HepG2 (cell line): Measurements from ENCODE around the gene PLXNA3. TPM values are rescaled to one million over a fixed set of nuclear protein-coding genes. Genes with fewer than 3 reads are reported as not detected.

ENCODE experiments used
- ATAC-seq: fragments of 200-7000 bp; cut with Tn5 transposase; 3 replicates; pipeline ENCODE4 v1.9.1; 2020; ENCODE audit warnings: mild to moderate bottlenecking, moderate library complexity
- BruUV-seq: library from RNA; stranded (reverse); fragments of 400-500 nt; replicated peaks from 2 replicates; lab custom pipeline; 2021; lab: Mats Ljungman, UMichigan
- CTCF ChIA-PET: fragments of 300-600 bp; formaldehyde crosslinking; extraction: SDS; loops from one replicate; lab custom pipeline; 2021; ENCODE audit warnings: low total read pairs, inconsistent platforms, low intra/inter-chr PET ratio; lab: Yijun Ruan, JAX
- POLR2A ChIA-PET: fragments of 350-600 bp; sonication (Branson Sonifier 250); formaldehyde crosslinking; loops from one replicate; lab custom pipeline; 2020; ENCODE audit warnings: antibody characterized with exemption, inconsistent platforms; lab: Yijun Ruan, JAX
- DNase-seq: peaks from one replicate; pipeline ENCODE4 v3.0.0-alpha.2; 2015; ENCODE audit warnings: low spot score
- FAIRE-seq: peaks from 3 replicates; lab custom pipeline; 2011; peaks lifted over from hg19 to GRCh38; lab: Jason Lieb, UNC
- H2AFZ ChIP-seq: one replicate; pipeline ENCODE4 v1.6.1; 2011; ENCODE audit warnings: low read length, inconsistent platforms
- H3K27ac ChIP-seq: fragments of 300-600 bp; 3 replicates; pipeline ENCODE4 v1.8.0; 2011; ENCODE audit warnings: mixed run types, mild to moderate bottlenecking, mixed read lengths, low read length, inconsistent platforms; ENCODE audit not compliant: insufficient read depth; ENCODE audit errors: extremely low read length
- H3K27me3 ChIP-seq, 2 experiments: fragments of 200-600 bp in 1 of 2; 2 replicates in 1 of 2; 3 replicates in 1 of 2; pipeline versions ENCODE4 v1.6.0 to v1.8.0; 2011; ENCODE audit warnings: low read length in 2 of 2, mild to moderate bottlenecking in 2 of 2, moderate library complexity in 2 of 2, inconsistent platforms in 1 of 2; ENCODE audit not compliant: insufficient read depth in 2 of 2, control insufficient read depth in 1 of 2
- H3K36me3 ChIP-seq, 2 experiments: fragments of 200-600 bp in 1 of 2; replicated peaks in 1 of 2; 2 replicates in 1 of 2; 3 replicates in 1 of 2; pipeline versions ENCODE4 v1.5.1 to v1.8.0; 2011; ENCODE audit warnings: low read length in 2 of 2, inconsistent platforms in 1 of 2; ENCODE audit not compliant: insufficient read depth in 2 of 2, control insufficient read depth in 1 of 2
- H3K4me1 ChIP-seq: 2 replicates; pipeline ENCODE4 v1.5.1; 2012; ENCODE audit warnings: low read length, inconsistent platforms; ENCODE audit not compliant: insufficient read depth
- H3K4me2 ChIP-seq: 2 replicates; pipeline ENCODE4 v1.6.0; 2011; ENCODE audit warnings: low read depth, low read length, inconsistent platforms
- H3K4me3 ChIP-seq, 3 experiments: fragments of 200-600 bp in 1 of 3; sonication (generic), shearing (Covaris generic) in 1 of 3; replicated peaks in 1 of 3; 2 replicates each; pipeline ENCODE4 v1.5.1; 2011 to 2016; ENCODE audit warnings: low read length in 3 of 3, inconsistent platforms in 2 of 3, low read depth in 2 of 3, mild to moderate bottlenecking in 2 of 3, control low read depth in 1 of 3, mixed read lengths in 1 of 3; ENCODE audit not compliant: insufficient read depth in 1 of 3
- H3K79me2 ChIP-seq: one replicate; pipeline ENCODE4 v1.6.1; 2011; ENCODE audit warnings: low read length, inconsistent platforms; ENCODE audit not compliant: insufficient read depth
- H3K9ac ChIP-seq: 2 replicates; pipeline ENCODE4 v1.6.0; 2011; ENCODE audit warnings: mild to moderate bottlenecking, low read depth, low read length, inconsistent platforms; ENCODE audit not compliant: insufficient read depth
- H3K9me3 ChIP-seq: 2 replicates; pipeline ENCODE4 v1.5.1; 2012; ENCODE audit warnings: mild to moderate bottlenecking, low read length
- H4K20me1 ChIP-seq: 2 replicates; pipeline ENCODE4 v1.6.0; 2011; ENCODE audit warnings: inconsistent platforms, mild to moderate bottlenecking, low read length, moderate library complexity; ENCODE audit not compliant: insufficient read depth
- ARNT2 ChIP-seq: sonication (generic); formaldehyde crosslinking; IDR thresholded peaks from 2 replicates; pipeline ENCODE4 v1.8.0; 2022; ENCODE audit warnings: mild to moderate bottlenecking, low read depth, missing genetic modification reagents, moderate library complexity
- CAMTA2 ChIP-seq: sonication (generic); formaldehyde crosslinking; IDR thresholded peaks from 2 replicates; pipeline ENCODE4 v1.4.0; 2020; ENCODE audit warnings: mild to moderate bottlenecking, missing genetic modification reagents, borderline replicate concordance
- CCDC6 ChIP-seq: sonication (generic); formaldehyde crosslinking; IDR thresholded peaks from 2 replicates; pipeline ENCODE4 v1.8.1; 2022; ENCODE audit warnings: mild to moderate bottlenecking, missing genetic modification reagents, moderate library complexity
- CENPT ChIP-seq: sonication (generic); formaldehyde crosslinking; IDR thresholded peaks from 2 replicates; pipeline ENCODE4 v1.8.0; 2022; ENCODE audit warnings: low read depth, mild to moderate bottlenecking, moderate library complexity, missing genetic modification reagents
- CREBL2 ChIP-seq: sonication (generic); formaldehyde crosslinking; IDR thresholded peaks from 2 replicates; pipeline ENCODE4 v1.8.1; 2023; ENCODE audit warnings: missing genetic modification reagents, mild to moderate bottlenecking, borderline replicate concordance
- JUNB ChIP-seq: sonication (generic); formaldehyde crosslinking; IDR thresholded peaks from 2 replicates; pipeline ENCODE4 v1.8.0; 2022; ENCODE audit warnings: missing genetic modification reagents, mild to moderate bottlenecking, borderline replicate concordance
- MYC ChIP-seq: sonication (generic); formaldehyde crosslinking; IDR thresholded peaks from 2 replicates; pipeline ENCODE4 v1.9.0; 2021; ENCODE audit warnings: missing genetic modification reagents, borderline replicate concordance
- RFX1 ChIP-seq: fragments of 450-650 bp; IDR thresholded peaks from 2 replicates; pipeline ENCODE4 v1.6.1; 2017
- ZBTB37 ChIP-seq: sonication (generic); formaldehyde crosslinking; IDR thresholded peaks from 2 replicates; pipeline ENCODE4 v1.4.0; 2020; ENCODE audit warnings: mild to moderate bottlenecking, missing genetic modification reagents
- ZEB1 ChIP-seq: IDR thresholded peaks from 2 replicates; pipeline ENCODE4 v1.6.1; 2012; ENCODE audit warnings: mild to moderate bottlenecking, low read depth, inconsistent platforms; ENCODE audit not compliant: insufficient replicate concordance
- ZNF138 ChIP-seq: sonication (generic); formaldehyde crosslinking; IDR thresholded peaks from 2 replicates; pipeline ENCODE4 v1.5.0; 2020; ENCODE audit warnings: mild to moderate bottlenecking, low read depth, missing genetic modification reagents
- ZNF260 ChIP-seq: sonication (generic); formaldehyde crosslinking; IDR thresholded peaks from 2 replicates; pipeline ENCODE4 v1.4.0; 2020; ENCODE audit warnings: missing genetic modification reagents, low read depth, mild to moderate bottlenecking, borderline replicate concordance
- ZNF446 ChIP-seq: sonication (generic); formaldehyde crosslinking; IDR thresholded peaks from 2 replicates; pipeline ENCODE4 v1.5.0; 2020; ENCODE audit warnings: mild to moderate bottlenecking, missing genetic modification reagents
- ZNF629 ChIP-seq: sonication (generic); formaldehyde crosslinking; conservative IDR thresholded peaks from 2 replicates; pipeline ENCODE4 v1.5.0; 2020; ENCODE audit warnings: missing genetic modification reagents
- ZNF709 ChIP-seq: sonication (generic); formaldehyde crosslinking; IDR thresholded peaks from 2 replicates; pipeline ENCODE4 v1.5.0; 2020; ENCODE audit warnings: mild to moderate bottlenecking, missing genetic modification reagents
- WGBS: methylation state at CpG from one replicate; pipeline ENCODE4 v1.1.6; 2017; ENCODE audit warnings: low lambda C conversion rate; 5-methylcytosine and 5-hydroxymethylcytosine counted together
- in situ Hi-C: cut with HindIII; loops from 2 replicates; pipeline ENCODE4 v1.10.0; 2017; ENCODE audit warnings: low pct_unique_long_range_greater_than_20kb; ENCODE audit not compliant: extremely low pct_ligation_motif_present
- intact Hi-C: fragments of 100-400 bp; cut with micrococcal nuclease; formaldehyde crosslinking; loops from one replicate; pipeline ENCODE4 v1.10.0; 2022; ENCODE audit not compliant: unreplicated experiment
- polyA plus RNA-seq, 8 experiments: library from polyadenylated mRNA; depleted of rRNA in 3 of 8; stranded (reverse) in 7 of 8; unstranded in 1 of 8; fragments of >200 nt; fragmentation: Illumina TruSeq in 4 of 8; extraction: Trizol in 4 of 8; gene quantifications; 2 replicates each; pipeline versions ENCODE4 v1.2.1 to v1.2.3, GENCODE V29; 2011 to 2016; ENCODE audit warnings: low read depth in 4 of 8, missing spikeins in 1 of 8, mixed read lengths in 1 of 8; ENCODE audit not compliant: insufficient read depth in 1 of 8
- total RNA-seq, 5 experiments: library from RNA; depleted of rRNA; stranded (reverse); fragments of >200 nt; fragmentation: Illumina TruSeq; extraction: Trizol; gene quantifications; 2 replicates each; pipeline ENCODE4 v1.2.3, GENCODE V29; 2016; ENCODE audit warnings: low read depth in 1 of 5
- TF ChIP-seq, protein P1 (sequence below): sonication (generic); formaldehyde crosslinking; IDR thresholded peaks from 2 replicates; pipeline ENCODE4 v1.5.1; 2020; ENCODE audit warnings: missing genetic modification reagents, mild to moderate bottlenecking, borderline replicate concordance
- TF ChIP-seq, protein P2 (sequence below): sonication (generic); formaldehyde crosslinking; IDR thresholded peaks from 2 replicates; pipeline ENCODE4 v1.8.1; 2023; ENCODE audit warnings: mild to moderate bottlenecking, moderate library complexity, missing genetic modification reagents
- TF ChIP-seq, protein P3 (sequence below): sonication (generic); formaldehyde crosslinking; conservative IDR thresholded peaks from 2 replicates; pipeline ENCODE4 v1.4.0; 2020; ENCODE audit warnings: missing genetic modification reagents

Gene PLXNA3
- total and polyA plus RNA-seq, 2 of the 13 experiments (the other 11 are each of a cell fraction or from before 2014, with no cell fraction given): 5.8 to 20.6 TPM

- TF ChIP-seq, protein P1, sequence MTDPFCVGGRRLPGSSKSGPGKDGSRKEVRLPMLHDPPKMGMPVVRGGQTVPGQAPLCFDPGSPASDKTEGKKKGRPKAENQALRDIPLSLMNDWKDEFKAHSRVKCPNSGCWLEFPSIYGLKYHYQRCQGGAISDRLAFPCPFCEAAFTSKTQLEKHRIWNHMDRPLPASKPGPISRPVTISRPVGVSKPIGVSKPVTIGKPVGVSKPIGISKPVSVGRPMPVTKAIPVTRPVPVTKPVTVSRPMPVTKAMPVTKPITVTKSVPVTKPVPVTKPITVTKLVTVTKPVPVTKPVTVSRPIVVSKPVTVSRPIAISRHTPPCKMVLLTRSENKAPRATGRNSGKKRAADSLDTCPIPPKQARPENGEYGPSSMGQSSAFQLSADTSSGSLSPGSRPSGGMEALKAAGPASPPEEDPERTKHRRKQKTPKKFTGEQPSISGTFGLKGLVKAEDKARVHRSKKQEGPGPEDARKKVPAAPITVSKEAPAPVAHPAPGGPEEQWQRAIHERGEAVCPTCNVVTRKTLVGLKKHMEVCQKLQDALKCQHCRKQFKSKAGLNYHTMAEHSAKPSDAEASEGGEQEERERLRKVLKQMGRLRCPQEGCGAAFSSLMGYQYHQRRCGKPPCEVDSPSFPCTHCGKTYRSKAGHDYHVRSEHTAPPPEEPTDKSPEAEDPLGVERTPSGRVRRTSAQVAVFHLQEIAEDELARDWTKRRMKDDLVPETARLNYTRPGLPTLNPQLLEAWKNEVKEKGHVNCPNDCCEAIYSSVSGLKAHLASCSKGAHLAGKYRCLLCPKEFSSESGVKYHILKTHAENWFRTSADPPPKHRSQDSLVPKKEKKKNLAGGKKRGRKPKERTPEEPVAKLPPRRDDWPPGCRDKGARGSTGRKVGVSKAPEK (CRISPR knock-in tag): no peak
- TF ChIP-seq ZNF709 (CRISPR knock-in tag) (no peak), ZNF260 (CRISPR knock-in tag) (no peak), ZNF446 (no peak), CREBL2 (no peak), ARNT2 (CRISPR knock-in tag) (no peak), MYC (CRISPR knock-in tag) (no peak), CAMTA2 (CRISPR knock-in tag) (no peak), ZNF629 (CRISPR knock-in tag) (no peak), ZNF138 (no peak), CENPT (CRISPR knock-in tag) (no peak), ZEB1 (no peak), RFX1 (no peak), ZBTB37 (CRISPR knock-in tag) (no peak), CCDC6 (no peak), JUNB (CRISPR knock-in tag) (no peak)
- TF ChIP-seq, protein P2, sequence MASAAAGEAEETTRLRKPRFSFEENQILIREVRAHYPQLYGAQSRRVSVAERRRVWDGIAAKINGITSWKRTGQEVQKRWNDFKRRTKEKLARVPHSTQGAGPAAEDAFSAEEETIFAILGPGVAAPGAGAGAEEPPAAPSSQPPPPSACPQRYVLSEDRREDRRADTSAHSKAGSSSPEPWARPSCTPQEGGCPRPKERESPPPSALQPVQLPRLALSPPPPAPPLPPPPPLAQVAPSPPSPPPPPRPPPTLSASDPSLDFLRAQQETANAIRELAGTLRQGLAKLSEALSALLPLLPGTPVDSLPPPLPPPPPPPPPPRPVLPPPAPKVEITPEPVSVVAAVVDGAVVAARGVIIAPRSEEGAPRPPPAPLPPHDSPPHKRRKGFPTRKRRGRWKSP: no peak
- TF ChIP-seq, protein P3, sequence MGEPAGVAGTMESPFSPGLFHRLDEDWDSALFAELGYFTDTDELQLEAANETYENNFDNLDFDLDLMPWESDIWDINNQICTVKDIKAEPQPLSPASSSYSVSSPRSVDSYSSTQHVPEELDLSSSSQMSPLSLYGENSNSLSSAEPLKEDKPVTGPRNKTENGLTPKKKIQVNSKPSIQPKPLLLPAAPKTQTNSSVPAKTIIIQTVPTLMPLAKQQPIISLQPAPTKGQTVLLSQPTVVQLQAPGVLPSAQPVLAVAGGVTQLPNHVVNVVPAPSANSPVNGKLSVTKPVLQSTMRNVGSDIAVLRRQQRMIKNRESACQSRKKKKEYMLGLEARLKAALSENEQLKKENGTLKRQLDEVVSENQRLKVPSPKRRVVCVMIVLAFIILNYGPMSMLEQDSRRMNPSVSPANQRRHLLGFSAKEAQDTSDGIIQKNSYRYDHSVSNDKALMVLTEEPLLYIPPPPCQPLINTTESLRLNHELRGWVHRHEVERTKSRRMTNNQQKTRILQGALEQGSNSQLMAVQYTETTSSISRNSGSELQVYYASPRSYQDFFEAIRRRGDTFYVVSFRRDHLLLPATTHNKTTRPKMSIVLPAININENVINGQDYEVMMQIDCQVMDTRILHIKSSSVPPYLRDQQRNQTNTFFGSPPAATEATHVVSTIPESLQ (CRISPR knock-in tag): no peak
- H3K9ac ChIP-seq: no peak overlapping the region
- H3K9me3 ChIP-seq: no peaks in the 10 kb centered on the region
- H4K20me1 ChIP-seq: no peaks in the 10 kb centered on the region
- ATAC-seq: peak; percentile 46; the same call in 2 of the 3 replicates
- H3K27ac ChIP-seq: no peak overlapping the region
- CTCF ChIA-PET: no interaction called here
- POLR2A ChIA-PET: interaction anchor here (1.3 kb wide), 1 partner anchor 15 kb away, joined by 3 read pairs; no protein-coding TSS in a partner anchor
- no peaks in the 10 kb centered on the region for H3K36me3 ChIP-seq
- H3K4me2 ChIP-seq: peak overlapping the region; percentile 12; the same call in 1 of the 2 replicates
- WGBS: 43% methylated on average over 1 of the region's 3 CpGs
- no peak for DNase-seq
- no peaks in the 10 kb centered on the region for H3K27me3 ChIP-seq
- BruUV-seq: no TSS peak
- intact Hi-C loops (no loop called here), in situ Hi-C loops (no loop called here)
- H3K4me1 ChIP-seq: 0 out of 2 replicates have a peak, but pooled peaks cover 6% of the 10 kb centered on the region
- H3K4me3 ChIP-seq: no peak overlapping the region
- H3K79me2 ChIP-seq: no peaks in the 10 kb centered on the region
- no peak for FAIRE-seq
- no peak overlapping the region for H2AFZ ChIP-seq
Measured at GRCh38 chrX:154502989-154503388, 44.9 kb downstream of the PLXNA3 start.
